Cardiac muscle cell (in vitro differentiated cells and primary cell): Measurements from ENCODE around the gene KLF7. TPM values are rescaled to one million over a fixed set of nuclear protein-coding genes. Genes with fewer than 3 reads are reported as not detected.

ENCODE experiments used
- DNase-seq, 2 donors: peaks; one replicate each; pipeline versions ENCODE4 v3.0.0 to v3.0.0-alpha.2; 2010 to 2017; ENCODE audit warnings: low read depth in 1 of 2, low spot score in 1 of 2
- H3K27ac ChIP-seq: fragments of 200-600 bp; sonication (generic); 2 replicates; pipeline ENCODE4 v1.5.1; 2016
- H3K27me3 ChIP-seq: fragments of 200-600 bp; sonication (generic); 2 replicates; pipeline ENCODE4 v1.6.0; 2016; ENCODE audit warnings: control low read depth
- H3K36me3 ChIP-seq: fragments of 200-600 bp; sonication (generic); 2 replicates; pipeline ENCODE4 v1.5.1; 2016; ENCODE audit warnings: control low read depth
- H3K4me1 ChIP-seq: fragments of 200-600 bp; sonication (generic); 2 replicates; pipeline ENCODE4 v1.8.1; 2017; ENCODE audit warnings: low read depth, mild to moderate bottlenecking, mixed run types
- H3K4me3 ChIP-seq: fragments of 200-600 bp; sonication (generic); 2 replicates; pipeline ENCODE4 v1.5.1; 2016; ENCODE audit warnings: mild to moderate bottlenecking
- H3K9me3 ChIP-seq: fragments of 200-600 bp; sonication (generic); 2 replicates; pipeline ENCODE4 v1.5.1; 2017; ENCODE audit warnings: low read depth, mild to moderate bottlenecking, control low read depth
- polyA plus RNA-seq: library from polyadenylated mRNA; unstranded; fragments of >200 nt; fragmentation: Nextera tagmentation; extraction: Ambion mirVana; gene quantifications from 2 replicates; pipeline ENCODE4 v1.2.1, GENCODE V29; 2016
- total RNA-seq: library from RNA; depleted of rRNA; stranded (reverse); fragments of >200 nt; gene quantifications from 2 replicates; pipeline ENCODE4 v1.2.3, GENCODE V29; 2016
- TF ChIP-seq, protein P1 (sequence below): IDR thresholded peaks from 2 replicates; pipeline ENCODE4 v1.5.1; 2012; ENCODE audit warnings: low read depth, mild to moderate bottlenecking, low read length

KLF7 gene
- total and polyA plus RNA-seq, 2 experiments from 2014 or later = 8.3 to 9.3 TPM

DNA sequence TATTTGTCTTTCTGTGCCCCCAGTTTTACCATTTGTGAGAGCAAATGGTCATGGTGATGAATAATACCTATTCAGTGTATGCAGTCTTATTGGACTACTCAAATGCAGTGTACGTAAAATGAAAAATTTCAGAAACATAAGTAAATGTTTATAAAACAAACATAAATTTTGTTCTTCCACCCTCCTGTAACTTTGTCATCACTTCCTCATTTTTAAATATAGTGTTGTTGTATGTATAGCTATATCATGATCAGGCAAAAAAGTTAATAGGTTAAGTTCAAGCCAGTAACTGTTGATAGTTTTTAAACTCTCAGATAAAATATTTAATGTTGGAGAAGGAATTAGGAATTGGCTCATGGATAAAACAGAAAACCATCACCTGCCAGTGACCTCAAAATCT lies 93.2 kb downstream of the KLF7 start:
- no peaks in the 10 kb centered on the region for H3K9me3 ChIP-seq

DNA sequence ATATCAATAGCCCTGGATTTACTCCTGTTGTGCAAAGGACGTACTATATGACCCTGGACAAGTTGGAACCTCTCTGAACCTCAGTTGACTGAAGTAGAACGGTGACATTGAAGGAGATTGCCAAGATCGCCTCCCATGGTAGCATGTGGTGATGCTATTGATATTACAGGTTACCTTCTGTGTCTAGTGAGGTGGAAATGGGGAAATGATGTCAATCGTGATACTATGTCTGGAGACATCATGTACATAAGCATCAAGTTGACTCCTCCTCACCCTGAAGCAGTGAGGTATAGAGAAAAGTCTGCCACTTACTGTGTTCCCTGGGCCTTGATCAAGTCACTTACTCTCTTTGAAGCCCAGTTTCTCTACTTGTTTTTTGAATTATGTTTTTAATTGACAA lies 93.9 kb downstream of the KLF7 start:
- Histone ChIP-seq H3K27me3 (no peaks in the 10 kb centered on the region), H3K36me3 (no peaks in the 10 kb centered on the region), H3K9me3 (no peaks in the 10 kb centered on the region), H3K4me3 (no peak overlapping the region), H3K27ac (no peak overlapping the region), H3K4me1 (no peaks in the 10 kb centered on the region)
- no peak for DNase-seq
- TF ChIP-seq, protein P1, sequence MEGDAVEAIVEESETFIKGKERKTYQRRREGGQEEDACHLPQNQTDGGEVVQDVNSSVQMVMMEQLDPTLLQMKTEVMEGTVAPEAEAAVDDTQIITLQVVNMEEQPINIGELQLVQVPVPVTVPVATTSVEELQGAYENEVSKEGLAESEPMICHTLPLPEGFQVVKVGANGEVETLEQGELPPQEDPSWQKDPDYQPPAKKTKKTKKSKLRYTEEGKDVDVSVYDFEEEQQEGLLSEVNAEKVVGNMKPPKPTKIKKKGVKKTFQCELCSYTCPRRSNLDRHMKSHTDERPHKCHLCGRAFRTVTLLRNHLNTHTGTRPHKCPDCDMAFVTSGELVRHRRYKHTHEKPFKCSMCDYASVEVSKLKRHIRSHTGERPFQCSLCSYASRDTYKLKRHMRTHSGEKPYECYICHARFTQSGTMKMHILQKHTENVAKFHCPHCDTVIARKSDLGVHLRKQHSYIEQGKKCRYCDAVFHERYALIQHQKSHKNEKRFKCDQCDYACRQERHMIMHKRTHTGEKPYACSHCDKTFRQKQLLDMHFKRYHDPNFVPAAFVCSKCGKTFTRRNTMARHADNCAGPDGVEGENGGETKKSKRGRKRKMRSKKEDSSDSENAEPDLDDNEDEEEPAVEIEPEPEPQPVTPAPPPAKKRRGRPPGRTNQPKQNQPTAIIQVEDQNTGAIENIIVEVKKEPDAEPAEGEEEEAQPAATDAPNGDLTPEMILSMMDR = no peak

More for the DNA sequence above, 93.2 kb downstream of the KLF7 start:
- no peak overlapping the region for H3K4me3 ChIP-seq
- H3K27ac ChIP-seq = no peak overlapping the region
- TF ChIP-seq, protein P1 = no peak
- H3K36me3 ChIP-seq = no peaks in the 10 kb centered on the region
- H3K27me3 ChIP-seq = no peaks in the 10 kb centered on the region
- no peaks in the 10 kb centered on the region for H3K4me1 ChIP-seq
- no peak for DNase-seq

DNA sequence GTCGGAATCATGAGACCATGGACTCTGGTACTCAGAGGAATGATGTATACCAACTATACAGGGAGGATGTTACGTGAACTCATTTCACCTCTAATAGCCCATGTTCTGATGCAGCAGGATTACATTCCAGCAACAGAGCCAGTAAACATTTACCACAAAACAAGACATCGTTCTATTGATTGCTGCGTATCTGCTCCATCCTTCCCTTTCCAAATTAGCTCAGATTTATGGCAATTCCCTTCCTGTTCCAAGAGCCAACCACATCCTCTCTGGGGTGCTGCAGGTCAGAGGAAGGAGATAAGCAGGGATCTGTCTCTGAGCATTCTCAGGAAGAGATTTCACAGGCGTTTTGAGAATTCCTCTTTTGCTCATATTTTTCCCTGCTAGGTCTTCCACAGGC lies 98.3 kb downstream of the KLF7 start:
- Histone ChIP-seq H3K9me3 (no peaks in the 10 kb centered on the region), H3K4me3 (no peak overlapping the region), H3K27me3 (no peaks in the 10 kb centered on the region), H3K36me3 (no peaks in the 10 kb centered on the region), H3K27ac (no peak overlapping the region), H3K4me1 (peaks cover 4% of the 10 kb centered on the region)
- TF ChIP-seq, protein P1 = no peak
- DNase-seq = peak in 1 of 2 donors; percentile 20

DNA sequence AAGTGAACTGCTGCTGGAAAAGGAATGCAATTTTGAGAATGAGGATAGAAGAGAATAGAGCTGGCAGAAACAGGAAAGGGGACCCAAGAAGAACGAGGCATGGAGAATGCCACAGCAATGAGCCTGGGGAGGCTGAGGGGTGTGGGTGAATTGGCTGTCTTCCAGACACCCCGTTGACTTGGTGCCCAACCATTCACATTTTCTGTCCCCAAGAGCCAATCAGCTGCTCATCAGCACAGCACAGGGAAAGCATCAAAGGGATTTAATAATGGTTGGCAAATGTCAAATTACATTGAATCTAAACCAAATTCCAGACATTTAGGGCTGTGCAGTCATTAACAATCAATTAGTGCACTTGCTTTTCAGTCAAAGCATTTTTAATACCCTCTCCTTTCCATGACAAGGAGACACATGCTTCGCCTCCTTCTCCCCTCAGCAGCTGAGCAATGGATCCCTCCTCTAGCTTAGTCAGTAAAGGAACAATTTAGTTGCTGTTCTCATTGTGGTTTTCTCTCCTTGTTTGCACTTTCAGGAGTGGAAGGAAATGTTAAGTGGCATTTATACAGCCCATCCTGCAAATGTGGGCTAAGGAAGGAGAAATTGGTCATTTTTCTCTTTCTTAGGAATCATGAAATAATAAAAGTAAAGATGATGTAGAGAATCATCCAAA lies 98.8 kb downstream of the KLF7 start:
- Histone ChIP-seq H3K27ac (no peak overlapping the region), H3K4me3 (no peak overlapping the region), H3K36me3 (no peaks in the 10 kb centered on the region), H3K9me3 (no peaks in the 10 kb centered on the region), H3K27me3 (no peaks in the 10 kb centered on the region), H3K4me1 (peaks cover 4% of the 10 kb centered on the region)
- DNase-seq = no peak
- TF ChIP-seq, protein P1 = no peak

DNA sequence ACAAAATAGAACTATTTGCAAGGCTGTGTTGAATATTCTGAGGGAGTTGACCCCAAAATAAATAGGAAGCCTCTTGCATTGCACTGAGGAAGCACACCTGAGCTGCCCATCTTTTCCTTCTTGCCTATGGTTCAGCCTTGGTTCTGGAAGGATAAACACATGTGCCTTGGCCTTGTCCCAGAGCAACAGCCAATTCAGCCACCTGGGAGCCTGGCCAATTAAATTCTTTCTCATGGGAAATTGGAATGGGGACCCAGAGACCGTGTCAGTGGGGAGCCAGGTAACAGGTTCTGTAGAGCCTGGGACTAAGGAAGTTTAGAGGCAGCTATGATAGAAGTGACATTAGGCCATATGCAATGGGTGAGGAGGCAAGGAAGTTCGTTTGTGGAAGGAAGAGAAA lies 99.6 kb downstream of the KLF7 start:
- TF ChIP-seq, protein P1 = no peak
- Histone ChIP-seq H3K36me3 (no peaks in the 10 kb centered on the region), H3K27me3 (no peaks in the 10 kb centered on the region), H3K27ac (no peak overlapping the region), H3K9me3 (no peaks in the 10 kb centered on the region), H3K4me1 (peaks cover 4% of the 10 kb centered on the region), H3K4me3 (no peak overlapping the region)
- DNase-seq = no peak
